Measurements from ENCODE around the gene MINDY2. TPM values are rescaled to one million over a fixed set of nuclear protein-coding genes. Genes with fewer than 3 reads are reported as not detected.
A peak's percentile ranks its signal among the peaks of the same experiment; 100 is the strongest.
"Not testable (repeated sequence)": the region's sequence is repeated elsewhere in the genome, so short reads cannot be mapped to it uniquely, and the experiment has no call there.

MINDY2 gene
- total and polyA plus RNA-seq, 9 of the 15 experiments (the other 6 are each of a cell fraction or from before 2014, with no cell fraction given) = 2.4 to 15.3 (median 7.2) TPM

- 77% methylated on average over 2 of the region's 2 CpGs for WGBS (ENCODE audit: insufficient coverage, low coverage, missing lambda C conversion rate)
- H4K20me1 ChIP-seq (replicated peaks; ENCODE audit: control insufficient read depth, insufficient read depth, low read length); H3K4me3 ChIP-seq; ATAC-seq; H3K27ac ChIP-seq (ENCODE audit: extremely low read depth, low read depth, low read length); DNase-seq (ENCODE audit: extremely low read depth in 1 of 4, low spot score in 3 of 4); H3K27me3 ChIP-seq (ENCODE audit: control insufficient read depth in 2 of 2, insufficient read depth in 2 of 2, low read length in 2 of 2); FAIRE-seq; intact Hi-C loops (cut with micrococcal nuclease); H3K4me2 ChIP-seq (ENCODE audit: insufficient read depth, low read length); H3K4me1 ChIP-seq (replicated peaks in 1 of 2; ENCODE audit: control insufficient read depth in 2 of 2, insufficient read depth in 2 of 2, low read length in 2 of 2); H3K9me3 ChIP-seq (replicated peaks; ENCODE audit: control insufficient read depth, insufficient read depth, low read depth, low read length); H3K9ac ChIP-seq (ENCODE audit: insufficient read depth in 1 of 2, low read depth in 2 of 2, low read length in 2 of 2); in situ Hi-C loops (cut with MboI); CTCF ChIA-PET (ENCODE audit: low intra/inter-chr PET ratio); H3K79me2 ChIP-seq (ENCODE audit: control insufficient read depth, insufficient read depth, low read length); BruUV-seq (replicated peaks); H2AFZ ChIP-seq (ENCODE audit: low read depth, low read length); H3K9me1 ChIP-seq (ENCODE audit: control insufficient read depth, insufficient read depth, low read length): not testable (repeated sequence)
- TF ChIP-seq ZNF121 (CRISPR knock-in tag; conservative IDR thresholded peaks at IDR 0.05) = peak; percentile 79
- peaks cover 19% of the 10 kb centered on the region for H3K36me3 ChIP-seq (ENCODE audit: control insufficient read depth, insufficient read depth, low read length)
- POLR2A ChIA-PET = interaction anchor here (1.1 kb wide), 1 partner anchor 23 kb away, joined by 3 read pairs; no protein-coding TSS in a partner anchor
These were observed 52.2 kb downstream of the MINDY2 start for GRCh38 chr15:58823267-58823666.

DNA sequence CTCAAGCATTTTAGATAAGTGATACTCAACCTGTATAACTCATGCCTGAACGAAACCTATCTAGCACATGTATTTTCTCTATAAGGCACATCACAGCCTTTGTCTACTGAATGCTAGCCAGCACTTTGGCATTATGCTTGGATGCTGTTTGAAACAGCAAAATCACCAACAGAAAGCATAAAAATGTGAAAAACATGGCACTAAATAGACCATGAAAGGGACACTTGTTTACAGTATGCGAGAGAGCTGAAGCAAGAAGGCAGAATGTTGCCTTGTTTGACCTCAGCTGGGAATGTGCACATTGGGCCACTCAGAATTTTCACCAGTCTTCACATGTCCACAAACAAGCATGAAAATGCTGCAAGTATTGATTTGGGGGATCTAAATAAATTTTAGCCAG is 59.5 kb downstream of the MINDY2 start:
- H3K36me3 ChIP-seq (ENCODE audit: control insufficient read depth, insufficient read depth, low read length) = peaks cover 14% of the 10 kb centered on the region
- H3K27ac ChIP-seq (ENCODE audit: extremely low read depth, low read depth, low read length) = no peak overlapping the region
- peaks cover 20 to 24% of the 10 kb centered on the region in 2 experiments for H3K4me1 ChIP-seq (replicated peaks in 1 of 2; ENCODE audit: control insufficient read depth in 2 of 2, insufficient read depth in 2 of 2, low read length in 2 of 2)
- ATAC-seq = no peak; the same call in none of the 3 replicates
- no peaks in the 10 kb centered on the region for H3K9me1 ChIP-seq (ENCODE audit: control insufficient read depth, insufficient read depth, low read length)
- no peaks in the 10 kb centered on the region for H3K79me2 ChIP-seq (ENCODE audit: control insufficient read depth, insufficient read depth, low read length)
- no peaks in the 10 kb centered on the region for H3K27me3 ChIP-seq (ENCODE audit: control insufficient read depth in 2 of 2, insufficient read depth in 2 of 2, low read length in 2 of 2)
- H3K9me3 ChIP-seq (replicated peaks; ENCODE audit: control insufficient read depth, insufficient read depth, low read depth, low read length) = no peaks in the 10 kb centered on the region; the same call in 1 of the 2 replicates
- in situ Hi-C loops (cut with MboI) = no loop called here
- H3K9ac ChIP-seq (ENCODE audit: insufficient read depth in 1 of 2, low read depth in 2 of 2, low read length in 2 of 2) = no peak overlapping the region
- ChIA-PET POLR2A (interaction anchor here (1.2 to 1.5 kb wide), 2 partner anchors 9 to 12 kb away, joined by 3 read pairs; no protein-coding TSS in a partner anchor), CTCF (ENCODE audit: low intra/inter-chr PET ratio) (no interaction called here)
- no peak for DNase-seq (ENCODE audit: extremely low read depth in 1 of 4, low spot score in 3 of 4)
- no peak overlapping the region for H2AFZ ChIP-seq (ENCODE audit: low read depth, low read length)
- intact Hi-C loops (cut with micrococcal nuclease) = loop anchor here (5.0 kb wide), 1 partner anchor 58 kb away; the partner anchor contains the start of gene MINDY2
- FAIRE-seq = no peak
- H4K20me1 ChIP-seq (replicated peaks; ENCODE audit: control insufficient read depth, insufficient read depth, low read length) = no peaks in the 10 kb centered on the region
- no peak overlapping the region for H3K4me2 ChIP-seq (ENCODE audit: insufficient read depth, low read length)
- 72% methylated on average over 2 of the region's 2 CpGs for WGBS (ENCODE audit: insufficient coverage, low coverage, missing lambda C conversion rate)
- H3K4me3 ChIP-seq = no peak overlapping the region
- BruUV-seq (replicated peaks) = no TSS peak
- TF ChIP-seq HDGF (IDR thresholded peaks at IDR 0.05) (no peak), MGA (IDR thresholded peaks at IDR 0.05) (no peak), HDAC6 (IDR thresholded peaks at IDR 0.05; ENCODE audit: low read depth, low read length) (no peak), GABPB1 (CRISPR knock-in tag; IDR thresholded peaks at IDR 0.05) (no peak)

Measured in K562 (cell line).